ENCODE measurements around the gene PPP2R2B. TPM values are rescaled to one million over a fixed set of nuclear protein-coding genes. Genes with fewer than 3 reads are reported as not detected.

PPP2R2B gene
- total and polyA plus RNA-seq, 2 donors (not counting 1 experiment from before 2014, with no cell fraction given) = 0.67 to 1.5 TPM

- H3K27ac ChIP-seq (ENCODE audit: insufficient read depth, low read length) = no peak overlapping the region
- no peaks in the 10 kb centered on the region for H3K27me3 ChIP-seq (ENCODE audit: control insufficient read depth, insufficient read depth, low read length)
- H3K4me1 ChIP-seq (ENCODE audit: control insufficient read depth, extremely low read depth, insufficient read depth, low read length) = no peaks in the 10 kb centered on the region
- TF ChIP-seq CTCF (conservative IDR thresholded peaks at IDR 0.05 in 1 of 2, IDR thresholded peaks at IDR 0.05 in 1 of 2; ENCODE audit: low read depth in 1 of 2, low read length in 2 of 2) (no peak), EZH2 (IDR thresholded peaks at IDR 0.05; ENCODE audit: low read length, missing control alignments) (no peak)
- no peaks in the 10 kb centered on the region for H3K36me3 ChIP-seq (ENCODE audit: control insufficient read depth, insufficient read depth, low read length)
- no peaks in the 10 kb centered on the region for H4K20me1 ChIP-seq (ENCODE audit: control insufficient read depth, extremely low read depth, insufficient read depth, low read length)
- H3K9ac ChIP-seq (ENCODE audit: insufficient read depth, low read length) = no peak overlapping the region
- H3K79me2 ChIP-seq (ENCODE audit: control insufficient read depth, insufficient read depth, low read length) = no peaks in the 10 kb centered on the region
- no peak overlapping the region for H2AFZ ChIP-seq (ENCODE audit: low read length)
- no peaks in the 10 kb centered on the region for H3K9me3 ChIP-seq (ENCODE audit: control insufficient read depth, insufficient read depth, low read depth, low read length)
- H3K4me3 ChIP-seq (replicated peaks in 1 of 4; ENCODE audit: control extremely low read depth in 1 of 4, insufficient read depth in 1 of 4, low read depth in 3 of 4, low read length in 4 of 4) = no peak overlapping the region
- DNase-seq (ENCODE audit: low read depth in 2 of 2) = no peak
- H3K4me2 ChIP-seq (ENCODE audit: extremely low read depth, insufficient read depth, low read length) = no peak overlapping the region
These were observed 251.6 kb downstream of the PPP2R2B start for GRCh38 chr5:146626936-146627335.

GRCh38 chr5:146624179-146624578 is 254.4 kb downstream of the PPP2R2B start:
- no peak overlapping the region for H3K4me2 ChIP-seq (ENCODE audit: extremely low read depth, insufficient read depth, low read length)
- H3K27me3 ChIP-seq (ENCODE audit: control insufficient read depth, insufficient read depth, low read length) = no peaks in the 10 kb centered on the region
- DNase-seq (ENCODE audit: low read depth in 2 of 2) = no peak
- H3K27ac ChIP-seq (ENCODE audit: insufficient read depth, low read length) = no peak overlapping the region
- TF ChIP-seq CTCF (conservative IDR thresholded peaks at IDR 0.05 in 1 of 2, IDR thresholded peaks at IDR 0.05 in 1 of 2; ENCODE audit: low read depth in 1 of 2, low read length in 2 of 2) (no peak), EZH2 (IDR thresholded peaks at IDR 0.05; ENCODE audit: low read length, missing control alignments) (no peak)
- no peaks in the 10 kb centered on the region for H3K9me3 ChIP-seq (ENCODE audit: control insufficient read depth, insufficient read depth, low read depth, low read length)
- H4K20me1 ChIP-seq (ENCODE audit: control insufficient read depth, extremely low read depth, insufficient read depth, low read length) = no peaks in the 10 kb centered on the region
- no peak overlapping the region for H3K9ac ChIP-seq (ENCODE audit: insufficient read depth, low read length)
- H3K4me3 ChIP-seq (replicated peaks in 1 of 4; ENCODE audit: control extremely low read depth in 1 of 4, insufficient read depth in 1 of 4, low read depth in 3 of 4, low read length in 4 of 4) = no peak overlapping the region
- no peaks in the 10 kb centered on the region for H3K4me1 ChIP-seq (ENCODE audit: control insufficient read depth, extremely low read depth, insufficient read depth, low read length)
- H2AFZ ChIP-seq (ENCODE audit: low read length) = no peak overlapping the region
- H3K36me3 ChIP-seq (ENCODE audit: control insufficient read depth, insufficient read depth, low read length) = no peaks in the 10 kb centered on the region
- H3K79me2 ChIP-seq (ENCODE audit: control insufficient read depth, insufficient read depth, low read length) = no peaks in the 10 kb centered on the region

GRCh38 chr5:146623666-146624065 is 254.9 kb downstream of the PPP2R2B start:
- Histone ChIP-seq H3K4me2 (ENCODE audit: extremely low read depth, insufficient read depth, low read length) (no peak overlapping the region), H3K79me2 (ENCODE audit: control insufficient read depth, insufficient read depth, low read length) (no peaks in the 10 kb centered on the region), H2AFZ (ENCODE audit: low read length) (no peak overlapping the region), H3K27ac (ENCODE audit: insufficient read depth, low read length) (no peak overlapping the region), H3K36me3 (ENCODE audit: control insufficient read depth, insufficient read depth, low read length) (no peaks in the 10 kb centered on the region), H3K9me3 (ENCODE audit: control insufficient read depth, insufficient read depth, low read depth, low read length) (no peaks in the 10 kb centered on the region), H3K4me3 (replicated peaks in 1 of 4; ENCODE audit: control extremely low read depth in 1 of 4, insufficient read depth in 1 of 4, low read depth in 3 of 4, low read length in 4 of 4) (no peak overlapping the region), H3K27me3 (ENCODE audit: control insufficient read depth, insufficient read depth, low read length) (no peaks in the 10 kb centered on the region), H3K4me1 (ENCODE audit: control insufficient read depth, extremely low read depth, insufficient read depth, low read length) (no peaks in the 10 kb centered on the region), H3K9ac (ENCODE audit: insufficient read depth, low read length) (no peak overlapping the region), H4K20me1 (ENCODE audit: control insufficient read depth, extremely low read depth, insufficient read depth, low read length) (no peaks in the 10 kb centered on the region)
- no peak for TF ChIP-seq CTCF (conservative IDR thresholded peaks at IDR 0.05 in 1 of 2, IDR thresholded peaks at IDR 0.05 in 1 of 2; ENCODE audit: low read depth in 1 of 2, low read length in 2 of 2)
- TF ChIP-seq EZH2 (IDR thresholded peaks at IDR 0.05; ENCODE audit: low read length, missing control alignments) = no peak
- DNase-seq (ENCODE audit: low read depth in 2 of 2) = no peak

Data from fibroblast of lung (primary cell).